Ascending aorta (tissue), 2 donors: Measurements from ENCODE around the gene MYL3. TPM values are rescaled to one million over a fixed set of nuclear protein-coding genes. Genes with fewer than 3 reads are reported as not detected.

Experiments
- DNase-seq, 2 donors: peaks; one replicate each; pipeline ENCODE4 v3.0.0-alpha.2; 2019; ENCODE audit warnings: low spot score in 2 of 2
- H3K27ac ChIP-seq, 2 donors: fragments of 200-600 bp; sonication (generic); one replicate each; pipeline ENCODE4 v1.5.1; 2016 to 2017; ENCODE audit warnings: mild to moderate bottlenecking in 1 of 2
- H3K27me3 ChIP-seq: fragments of 200-600 bp; sonication (generic); one replicate; pipeline ENCODE4 v1.5.1; 2017
- H3K36me3 ChIP-seq, 2 donors: fragments of 200-600 bp; sonication (generic); one replicate each; pipeline ENCODE4 v1.5.1; 2016
- H3K4me1 ChIP-seq, 2 donors: fragments of 200-600 bp; sonication (generic); one replicate each; pipeline ENCODE4 v1.5.1; 2016 to 2017; ENCODE audit warnings: mild to moderate bottlenecking in 1 of 2
- H3K4me3 ChIP-seq, 2 donors: fragments of 200-600 bp; sonication (generic); one replicate each; pipeline ENCODE4 v1.5.1; 2016 to 2017; ENCODE audit warnings: mild to moderate bottlenecking in 1 of 2
- H3K9me3 ChIP-seq, 2 donors: fragments of 200-600 bp; sonication (generic); one replicate each; pipeline ENCODE4 v1.5.1; 2016
- CTCF ChIP-seq, 3 experiments: fragments of 200-600 bp in 2 of 3; fragments of 450-650 bp in 1 of 3; sonication (generic) in 2 of 3; IDR thresholded peaks; one replicate each; pipeline ENCODE4 v1.5.1; 2016 to 2019; ENCODE audit warnings: antibody characterized with exemption in 3 of 3, mild to moderate bottlenecking in 1 of 3, moderate library complexity in 1 of 3
- intact Hi-C: fragments of 100-400 bp; cut with DNase I; formaldehyde crosslinking; loops from one replicate; pipeline ENCODE4 v1.15.1; 2023
- total RNA-seq: library from RNA; depleted of rRNA; stranded (reverse); fragments of >200 nt; gene quantifications from one replicate; pipeline ENCODE4 v1.1.0, GENCODE V29; 2016

The MYL3 gene
- total RNA-seq, 1 donor from 2014 or later, result 3.6 TPM

GRCh38 chr3:46884427-46884826 is 21.2 kb upstream of the MYL3 start:
- H3K4me1 ChIP-seq, result peaks cover 3 to 15% of the 10 kb centered on the region in 2 donors
- H3K27me3 ChIP-seq, result no peaks in the 10 kb centered on the region
- no peak for DNase-seq
- no peak for TF ChIP-seq CTCF (IDR thresholded peaks at IDR 0.05)
- H3K27ac ChIP-seq, result no peak overlapping the region
- H3K4me3 ChIP-seq, result no peak overlapping the region
- H3K9me3 ChIP-seq, result no peaks in the 10 kb centered on the region
- intact Hi-C loops, result no loop called here
- no peaks in the 10 kb centered on the region for H3K36me3 ChIP-seq

GRCh38 chr3:46883830-46884185 is 20.6 kb upstream of the MYL3 start:
- TF ChIP-seq CTCF (IDR thresholded peaks at IDR 0.05), result no peak
- intact Hi-C loops, result no loop called here
- H3K4me3 ChIP-seq, result peak overlapping the region; percentile 84 to 89
- H3K27ac ChIP-seq, result peak overlapping the region in 1 of 2 donors; percentile 83
- no peaks in the 10 kb centered on the region for H3K36me3 ChIP-seq
- H3K4me1 ChIP-seq, result peaks cover 5 to 15% of the 10 kb centered on the region in 2 donors
- H3K27me3 ChIP-seq, result no peaks in the 10 kb centered on the region
- H3K9me3 ChIP-seq, result no peaks in the 10 kb centered on the region
- no peak for DNase-seq

- Histone ChIP-seq H3K4me1 (peaks cover 6 to 15% of the 10 kb centered on the region in 2 donors), H3K27ac (peak overlapping the region; percentile 74 to 83)
Observed at GRCh38 chr3:46883054-46883829, 20.0 kb upstream of the MYL3 start.

GRCh38 chr3:46882377-46883053 is 19.3 kb upstream of the MYL3 start:
- DNase-seq, result no peak
- no peaks in the 10 kb centered on the region for H3K9me3 ChIP-seq
- H3K27me3 ChIP-seq, result no peaks in the 10 kb centered on the region
- peak overlapping the region; percentile 84 to 89 for H3K4me3 ChIP-seq
- H3K4me1 ChIP-seq, result peaks cover 6 to 15% of the 10 kb centered on the region in 2 donors
- H3K27ac ChIP-seq, result peak overlapping the region; percentile 74 to 83
- TF ChIP-seq CTCF (IDR thresholded peaks at IDR 0.05), result no peak
- H3K36me3 ChIP-seq, result no peaks in the 10 kb centered on the region
- intact Hi-C loops, result no loop called here

More at GRCh38 chr3:46883054-46883829, 20.0 kb upstream of the MYL3 start:
- intact Hi-C loops, result no loop called here
- H3K27me3 ChIP-seq, result no peaks in the 10 kb centered on the region
- H3K4me3 ChIP-seq, result peak overlapping the region; percentile 84 to 89
- no peak for TF ChIP-seq CTCF (IDR thresholded peaks at IDR 0.05)
- no peaks in the 10 kb centered on the region for H3K36me3 ChIP-seq
- no peaks in the 10 kb centered on the region for H3K9me3 ChIP-seq
- DNase-seq, result no peak

- Histone ChIP-seq H3K9me3 (no peaks in the 10 kb centered on the region), H3K36me3 (no peaks in the 10 kb centered on the region), H3K27me3 (no peaks in the 10 kb centered on the region), H3K27ac (peak overlapping the region; percentile 74 to 83), H3K4me3 (peak overlapping the region; percentile 84 to 89), H3K4me1 (peaks cover 6 to 15% of the 10 kb centered on the region in 2 donors)
- DNase-seq, result no peak
- no peak for TF ChIP-seq CTCF (IDR thresholded peaks at IDR 0.05)
- intact Hi-C loops, result no loop called here
Observed at GRCh38 chr3:46881596-46882376, 18.5 kb upstream of the MYL3 start.
